A549 treated with GW870086 at 1 μM for 4 hours (cell line): ENCODE results near the gene NBPF4. TPM values are rescaled to one million over a fixed set of nuclear protein-coding genes. Genes with fewer than 3 reads are reported as not detected.

Source experiments
- total RNA-seq: library from RNA; stranded (reverse); fragments of 200-300 nt; extraction: Qiagen RNA extraction; gene quantifications from 5 replicates; pipeline ENCODE4 v1.2.3, GENCODE V29; 2022; ENCODE audit warnings: low read depth

NBPF4 gene, protein sequence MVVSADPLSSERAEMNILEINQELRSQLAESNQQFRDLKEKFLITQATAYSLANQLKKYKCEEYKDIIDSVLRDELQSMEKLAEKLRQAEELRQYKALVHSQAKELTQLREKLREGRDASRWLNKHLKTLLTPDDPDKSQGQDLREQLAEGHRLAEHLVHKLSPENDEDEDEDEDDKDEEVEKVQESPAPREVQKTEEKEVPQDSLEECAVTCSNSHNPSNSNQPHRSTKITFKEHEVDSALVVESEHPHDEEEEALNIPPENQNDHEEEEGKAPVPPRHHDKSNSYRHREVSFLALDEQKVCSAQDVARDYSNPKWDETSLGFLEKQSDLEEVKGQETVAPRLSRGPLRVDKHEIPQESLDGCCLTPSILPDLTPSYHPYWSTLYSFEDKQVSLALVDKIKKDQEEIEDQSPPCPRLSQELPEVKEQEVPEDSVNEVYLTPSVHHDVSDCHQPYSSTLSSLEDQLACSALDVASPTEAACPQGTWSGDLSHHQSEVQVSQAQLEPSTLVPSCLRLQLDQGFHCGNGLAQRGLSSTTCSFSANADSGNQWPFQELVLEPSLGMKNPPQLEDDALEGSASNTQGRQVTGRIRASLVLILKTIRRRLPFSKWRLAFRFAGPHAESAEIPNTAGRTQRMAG
- total RNA-seq, result 0.05 to 0.14 TPM (median 0.14 TPM) in 3 of 5 replicates, not detected in the others

DNA sequence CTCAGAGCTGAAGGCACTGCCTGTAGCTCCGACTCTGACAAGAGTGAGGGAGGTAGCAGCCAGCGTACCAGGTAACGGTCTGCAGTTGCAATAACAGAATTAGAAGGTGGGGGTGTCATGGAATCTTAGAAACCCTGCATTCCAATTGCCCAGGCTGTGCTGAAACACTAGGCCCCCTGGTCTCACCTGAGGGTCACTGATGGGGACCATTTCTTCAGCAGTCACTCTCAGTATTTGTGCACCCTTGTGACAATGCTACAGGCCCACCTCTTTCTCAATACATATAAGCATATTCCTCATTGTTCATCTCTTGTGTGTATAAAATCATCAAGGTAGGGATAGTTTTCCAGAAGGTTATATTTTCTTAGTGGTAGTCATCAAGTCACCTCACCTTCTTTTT, at the start of gene NBPF4:
TSS of gene NBPF4 (minus strand) at position 101 of the 400 bp plus-strand sequence. CDS start 315 bp downstream, outside the sequence.

DNA sequence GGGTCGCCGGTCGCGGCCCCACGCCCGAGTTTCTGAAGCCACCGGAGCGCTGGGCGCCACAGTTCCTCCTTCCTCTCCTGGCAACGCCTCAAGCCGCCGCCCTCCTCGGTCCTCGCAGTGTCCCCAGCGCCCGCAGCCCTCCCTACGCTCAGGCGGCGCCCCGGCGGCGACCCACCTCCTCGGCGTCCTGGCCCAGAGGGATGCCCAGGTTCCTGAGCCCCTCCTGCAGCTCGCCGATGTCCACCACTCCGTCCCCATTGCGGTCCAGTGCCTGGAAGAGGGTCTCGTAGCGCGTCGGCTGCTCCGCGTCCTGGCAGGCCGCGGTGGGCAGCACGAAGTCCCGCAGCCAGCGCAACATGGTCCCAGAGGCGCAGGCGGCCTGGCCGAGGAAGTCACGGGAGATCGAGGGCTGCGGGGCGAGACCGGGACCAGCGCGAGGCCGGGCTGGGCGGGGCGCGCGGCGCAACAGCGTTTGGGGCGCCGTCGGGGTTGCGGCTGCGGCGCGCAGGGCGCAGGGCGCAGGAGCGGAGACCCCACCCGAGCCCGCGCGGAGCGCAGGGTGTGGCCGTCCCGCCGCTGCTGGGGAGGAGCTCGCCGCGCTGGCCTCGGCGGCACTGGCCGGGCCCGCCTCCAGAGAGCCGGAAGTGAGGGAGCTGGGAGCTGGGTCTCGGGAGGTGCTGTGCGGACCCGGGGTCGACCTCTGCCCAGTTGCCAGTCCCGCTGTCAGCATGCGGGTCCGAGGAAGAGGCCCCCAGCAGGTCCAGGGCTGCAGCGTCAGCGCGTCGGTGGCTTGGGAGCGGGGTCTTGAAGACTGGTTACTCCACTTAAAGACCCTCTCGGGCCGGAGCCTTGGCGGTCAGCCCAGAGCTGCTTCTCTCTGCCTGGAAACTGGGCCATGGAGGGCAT, 43.8 kb downstream of the NBPF4 start, which contains the start of gene SLC25A24:
TSS of gene SLC25A24 (minus strand) at position 563 of the 906 bp plus-strand sequence. CDS start at position 358, 205 bp downstream.

Other genes starting within 250 kb of the NBPF4 start
- 20.1 to 31.9 TPM (median 28.8 TPM) in 5 replicates for gene SLC25A24, start 43.7 kb downstream of the NBPF4 start, total RNA-seq
- gene NBPF6, start 206.3 kb upstream of the NBPF4 start, total RNA-seq, result 0.19 TPM in 1 of 5 replicates, not detected in the others